Gastrocnemius medialis (tissue), 4 donors: ENCODE results near the gene OGFOD2. TPM values are rescaled to one million over a fixed set of nuclear protein-coding genes. Genes with fewer than 3 reads are reported as not detected.
"Not testable (repeated sequence)": the region's sequence is repeated elsewhere in the genome, so short reads cannot be mapped to it uniquely, and the experiment has no call there.

Source experiments
- ATAC-seq, 2 donors: fragments of 150-250 bp; one replicate each; pipeline ENCODE4 v1.9.1; 2016
- DNase-seq, 2 donors: peaks; one replicate each; pipeline ENCODE4 v3.0.0-alpha.2; 2019
- H3K27ac ChIP-seq, 4 donors: fragments of 200-600 bp; sonication (generic); 1 replicate in 1 of 4; 2 replicates in 3 of 4; pipeline ENCODE4 v1.5.1; 2016 to 2018; ENCODE audit warnings: mild to moderate bottlenecking in 2 of 4, moderate library complexity in 1 of 4
- H3K27me3 ChIP-seq, 3 donors: fragments of 200-600 bp; sonication (generic) in 2 of 3; 1 replicate in 1 of 3; 2 replicates in 2 of 3; pipeline versions ENCODE4 v1.5.1 to v1.6.0; 2016 to 2019; ENCODE audit warnings: mild to moderate bottlenecking in 1 of 3, moderate library complexity in 1 of 3
- H3K36me3 ChIP-seq, 2 donors: fragments of 200-600 bp; sonication (generic) in 1 of 2; one replicate each; pipeline ENCODE4 v1.5.1; 2017 to 2018
- H3K4me1 ChIP-seq, 2 donors: fragments of 200-600 bp; sonication (generic) in 1 of 2; one replicate each; pipeline ENCODE4 v1.5.1; 2016 to 2017; ENCODE audit warnings: mild to moderate bottlenecking in 2 of 2
- H3K4me3 ChIP-seq, 4 donors: fragments of 200-600 bp; sonication (generic) in 3 of 4; 1 replicate in 1 of 4; 2 replicates in 3 of 4; pipeline ENCODE4 v1.5.1; 2016 to 2019; ENCODE audit warnings: mild to moderate bottlenecking in 2 of 4
- H3K9me3 ChIP-seq, 3 donors: fragments of 200-600 bp; sonication (generic) in 2 of 3; 1 replicate in 1 of 3; 2 replicates in 2 of 3; pipeline ENCODE4 v1.5.1; 2016 to 2019
- POLR2A ChIP-seq, 2 donors: fragments of 450-650 bp; IDR thresholded peaks; one replicate each; pipeline ENCODE4 v1.6.1; 2017; ENCODE audit warnings: antibody characterized with exemption in 2 of 2, mild to moderate bottlenecking in 2 of 2, moderate library complexity in 2 of 2
- in situ Hi-C, 4 donors: fragments of 200-750 bp; cut with MboI; loops; one replicate each; pipeline versions ENCODE4 v1.15.0 to v1.8.0; 2017; ENCODE audit warnings: low sequenced_read_pairs in 4 of 4
- intact Hi-C: fragments of 100-400 bp; cut with DNase I; formaldehyde crosslinking; loops from one replicate; pipeline ENCODE4 v1.15.1; 2023; ENCODE audit warnings: low total_unique reads
- total RNA-seq, 4 donors: library from RNA; depleted of rRNA; stranded (reverse); fragments of >200 nt; gene quantifications; one replicate each; pipeline versions ENCODE4 v1.1.0 to v1.2.3, GENCODE V29; 2016
- TF ChIP-seq, protein P1 (sequence below), 5 experiments: fragments of 450-650 bp in 3 of 5; fragments of 200-600 bp in 2 of 5; sonication (generic) in 2 of 5; IDR thresholded peaks in 4 of 5; conservative IDR thresholded peaks in 1 of 5; 1 replicate in 4 of 5; 2 replicates in 1 of 5; pipeline ENCODE4 v1.5.1; 2016 to 2019; ENCODE audit warnings: antibody characterized with exemption in 5 of 5, mild to moderate bottlenecking in 3 of 5, moderate library complexity in 3 of 5

Gene OGFOD2
- total RNA-seq, 4 donors from 2014 or later: 3.2 to 11.7 (median 7.8) TPM

DNA sequence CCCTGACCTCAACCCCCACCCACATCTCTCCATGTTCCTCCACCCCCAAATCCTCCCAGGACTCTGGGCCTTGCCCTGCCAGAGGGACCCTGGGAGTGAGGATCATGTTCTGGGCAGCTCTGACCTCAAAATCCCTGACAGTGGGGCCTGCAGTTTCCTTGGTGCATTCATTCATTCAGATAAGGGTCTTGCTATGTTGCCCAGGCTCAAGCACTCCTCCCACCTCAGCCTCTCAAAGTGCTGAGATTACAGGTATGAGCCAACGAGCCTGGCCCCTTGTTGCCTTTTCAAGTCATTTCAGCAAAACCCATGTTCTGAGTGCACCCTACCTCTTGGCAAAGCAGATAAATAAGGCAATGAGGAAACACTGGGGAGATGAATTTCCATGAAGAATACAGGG is 35.1 kb downstream of the OGFOD2 start:
- no peak for ATAC-seq
- H3K27me3 ChIP-seq: no peaks in the 10 kb centered on the region
- peaks cover 0 to 7% of the 10 kb centered on the region in 2 donors for H3K36me3 ChIP-seq
- no peak for DNase-seq
- no peaks in the 10 kb centered on the region for H3K9me3 ChIP-seq
- TF ChIP-seq, protein P1, sequence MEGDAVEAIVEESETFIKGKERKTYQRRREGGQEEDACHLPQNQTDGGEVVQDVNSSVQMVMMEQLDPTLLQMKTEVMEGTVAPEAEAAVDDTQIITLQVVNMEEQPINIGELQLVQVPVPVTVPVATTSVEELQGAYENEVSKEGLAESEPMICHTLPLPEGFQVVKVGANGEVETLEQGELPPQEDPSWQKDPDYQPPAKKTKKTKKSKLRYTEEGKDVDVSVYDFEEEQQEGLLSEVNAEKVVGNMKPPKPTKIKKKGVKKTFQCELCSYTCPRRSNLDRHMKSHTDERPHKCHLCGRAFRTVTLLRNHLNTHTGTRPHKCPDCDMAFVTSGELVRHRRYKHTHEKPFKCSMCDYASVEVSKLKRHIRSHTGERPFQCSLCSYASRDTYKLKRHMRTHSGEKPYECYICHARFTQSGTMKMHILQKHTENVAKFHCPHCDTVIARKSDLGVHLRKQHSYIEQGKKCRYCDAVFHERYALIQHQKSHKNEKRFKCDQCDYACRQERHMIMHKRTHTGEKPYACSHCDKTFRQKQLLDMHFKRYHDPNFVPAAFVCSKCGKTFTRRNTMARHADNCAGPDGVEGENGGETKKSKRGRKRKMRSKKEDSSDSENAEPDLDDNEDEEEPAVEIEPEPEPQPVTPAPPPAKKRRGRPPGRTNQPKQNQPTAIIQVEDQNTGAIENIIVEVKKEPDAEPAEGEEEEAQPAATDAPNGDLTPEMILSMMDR (IDR thresholded peaks at IDR 0.05 in 4 of 5, conservative IDR thresholded peaks at IDR 0.05 in 1 of 5): no peak
- TF ChIP-seq POLR2A (IDR thresholded peaks at IDR 0.05): no peak
- in situ Hi-C loops (no loop called here), intact Hi-C loops (no loop called here)
- no peaks in the 10 kb centered on the region for H3K4me1 ChIP-seq
- no peak overlapping the region for H3K27ac ChIP-seq
- H3K4me3 ChIP-seq: no peak overlapping the region

DNA sequence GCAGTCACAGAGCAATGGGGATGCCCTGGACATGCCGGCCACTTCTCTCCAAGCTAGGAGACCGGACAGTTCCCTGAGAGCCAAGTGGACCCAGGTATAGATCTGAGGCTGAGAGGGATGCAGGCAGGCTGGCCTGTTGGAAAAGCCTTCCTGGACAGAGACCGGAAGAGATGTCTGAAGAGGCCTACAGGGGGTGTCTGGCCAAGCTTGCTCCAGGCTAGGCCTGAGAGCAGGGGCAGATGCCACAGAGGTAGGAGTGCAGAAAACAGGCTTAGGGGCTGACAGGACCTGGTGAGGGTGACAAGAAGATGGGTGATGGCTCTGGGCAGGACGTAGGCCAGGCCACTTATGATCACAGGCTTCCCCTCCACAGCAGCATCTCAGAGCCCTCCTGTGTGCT is 35.6 kb downstream of the OGFOD2 start:
- H3K27ac ChIP-seq: no peak overlapping the region
- no peak for DNase-seq
- no peak overlapping the region for H3K4me3 ChIP-seq
- in situ Hi-C loops: no loop called here
- peaks cover 0 to 7% of the 10 kb centered on the region in 2 donors for H3K36me3 ChIP-seq
- no peak for ATAC-seq
- no peaks in the 10 kb centered on the region for H3K9me3 ChIP-seq
- H3K4me1 ChIP-seq: no peaks in the 10 kb centered on the region
- TF ChIP-seq POLR2A (IDR thresholded peaks at IDR 0.05): no peak
- TF ChIP-seq, protein P1 (IDR thresholded peaks at IDR 0.05 in 4 of 5, conservative IDR thresholded peaks at IDR 0.05 in 1 of 5): no peak
- H3K27me3 ChIP-seq: no peaks in the 10 kb centered on the region
- intact Hi-C loops: no loop called here

DNA sequence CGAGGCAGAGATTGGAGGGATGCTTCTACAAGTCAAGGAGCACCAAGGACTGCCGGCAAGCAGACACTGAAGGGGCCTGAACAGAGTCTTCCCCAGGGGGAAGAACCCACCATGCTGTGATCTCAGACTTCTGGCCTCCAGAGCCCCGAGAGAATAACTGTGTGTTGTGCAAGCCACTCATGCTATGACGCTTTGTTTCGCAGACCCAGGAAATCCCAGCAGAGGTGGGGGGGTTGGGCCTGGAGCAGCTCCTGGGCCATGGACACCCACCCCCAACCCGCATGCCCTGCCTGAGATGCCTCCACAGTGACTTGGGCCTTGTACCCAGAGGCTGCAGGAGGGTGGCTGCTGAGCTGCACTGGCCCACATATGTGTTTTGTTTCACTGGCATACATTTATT is 36.7 kb downstream of the OGFOD2 start:
- Histone ChIP-seq H3K27me3 (no peaks in the 10 kb centered on the region), H3K36me3 (peaks cover 0 to 7% of the 10 kb centered on the region in 2 donors), H3K4me1 (no peaks in the 10 kb centered on the region), H3K4me3 (no peak overlapping the region), H3K9me3 (no peaks in the 10 kb centered on the region), H3K27ac (no peak overlapping the region)
- intact Hi-C loops (no loop called here), in situ Hi-C loops (no loop called here)
- DNase-seq: no peak
- no peak for ATAC-seq
- TF ChIP-seq, protein P1 (IDR thresholded peaks at IDR 0.05 in 4 of 5, conservative IDR thresholded peaks at IDR 0.05 in 1 of 5): no peak
- no peak for TF ChIP-seq POLR2A (IDR thresholded peaks at IDR 0.05)

DNA sequence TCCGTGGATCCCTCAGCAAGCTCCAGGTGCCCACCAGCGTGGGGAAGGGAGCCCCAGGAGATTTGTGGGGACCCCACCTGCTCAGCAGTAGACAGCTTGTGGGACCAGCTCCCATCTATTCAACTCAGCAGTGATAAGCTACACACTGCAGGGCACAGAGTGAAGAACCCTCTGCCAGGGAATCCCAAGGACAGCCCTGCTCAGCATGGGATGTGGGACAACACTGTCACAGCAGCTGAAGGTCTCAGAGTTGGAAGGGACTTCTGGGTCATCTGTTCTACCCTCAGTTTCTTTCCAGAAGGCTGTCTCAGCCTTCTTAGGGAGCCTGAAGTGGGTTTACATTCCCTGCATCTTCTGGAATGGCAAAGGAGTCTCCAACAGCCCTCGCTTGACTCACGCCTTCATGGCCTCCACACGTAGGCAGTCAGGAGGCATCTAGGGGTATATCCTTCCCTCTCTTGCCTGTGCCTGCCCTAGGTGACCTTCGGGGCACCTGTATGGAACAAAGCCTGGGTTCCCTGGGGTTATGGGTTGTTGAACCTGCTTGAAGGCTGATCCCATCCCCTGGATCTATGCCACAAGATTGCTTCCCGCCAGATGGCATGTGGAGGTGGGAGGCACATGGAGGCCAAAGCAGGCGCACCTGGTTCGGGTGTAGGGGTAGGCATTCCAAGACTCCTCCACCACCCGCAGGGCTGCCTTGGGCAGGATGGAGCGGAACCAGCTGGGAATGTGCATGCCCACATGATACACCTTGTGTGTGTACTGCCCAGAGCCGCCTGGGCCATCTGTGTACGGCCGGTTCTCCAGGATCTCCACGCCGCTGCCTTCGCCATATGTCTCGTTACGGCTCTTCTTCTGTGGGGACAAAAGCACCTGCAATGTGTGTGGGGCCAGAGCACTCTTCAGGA is 38.4 kb downstream of the OGFOD2 start:
- H3K36me3 ChIP-seq: peaks cover 0 to 7% of the 10 kb centered on the region in 2 donors
- in situ Hi-C loops: no loop called here
- intact Hi-C loops: no loop called here
- no peak overlapping the region for H3K4me3 ChIP-seq
- TF ChIP-seq, protein P1 (IDR thresholded peaks at IDR 0.05 in 4 of 5, conservative IDR thresholded peaks at IDR 0.05 in 1 of 5): no peak
- TF ChIP-seq POLR2A (IDR thresholded peaks at IDR 0.05): no peak
- no peaks in the 10 kb centered on the region for H3K27me3 ChIP-seq
- ATAC-seq (no peak), DNase-seq (no peak)
- no peaks in the 10 kb centered on the region for H3K4me1 ChIP-seq
- H3K27ac ChIP-seq: no peak overlapping the region
- H3K9me3 ChIP-seq: no peaks in the 10 kb centered on the region

DNA sequence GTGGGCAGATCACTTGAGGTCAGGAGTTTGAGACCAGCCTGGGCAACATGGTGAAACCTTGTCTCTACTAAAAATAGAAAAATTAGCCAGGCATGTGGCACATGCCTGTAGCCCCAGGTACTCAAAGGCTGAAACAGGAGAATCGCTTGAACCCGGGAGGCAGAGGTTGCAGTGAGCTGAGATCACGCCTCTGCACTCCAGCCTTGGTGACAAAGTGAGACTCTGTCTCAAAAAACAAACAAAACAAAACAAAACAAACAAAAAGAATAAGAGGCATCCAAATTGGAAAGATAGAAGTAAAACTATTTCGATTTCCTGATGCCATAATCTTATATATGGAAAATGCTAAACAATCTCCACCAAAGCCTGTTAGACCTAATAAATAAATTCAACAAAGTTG is 39.4 kb downstream of the OGFOD2 start:
- DNase-seq, H3K9me3 ChIP-seq, in situ Hi-C loops, H3K27me3 ChIP-seq, intact Hi-C loops, ATAC-seq, H3K36me3 ChIP-seq, H3K27ac ChIP-seq, H3K4me3 ChIP-seq, H3K4me1 ChIP-seq: not testable (repeated sequence)
